Small intestine (tissue), 7 donors: ENCODE results near the gene SLC35C1. TPM values are rescaled to one million over a fixed set of nuclear protein-coding genes. Genes with fewer than 3 reads are reported as not detected.
"Not testable (repeated sequence)": the region's sequence is repeated elsewhere in the genome, so short reads cannot be mapped to it uniquely, and the experiment has no call there.

ENCODE experiments used
- DNase-seq, 2 donors: peaks; one replicate each; pipeline versions ENCODE4 v3.0.0 to v3.0.0-alpha.2; 2013
- FAIRE-seq: peaks from 2 replicates; lab custom pipeline; 2012; peaks lifted over from hg19 to GRCh38; lab: Jason Lieb, UNC
- H3K27ac ChIP-seq, 3 donors: one replicate each; pipeline ENCODE4 v1.5.1; 2013; ENCODE audit warnings: low read length in 2 of 3, mild to moderate bottlenecking in 2 of 3, control low read depth in 1 of 3, inconsistent platforms in 1 of 3, low read depth in 1 of 3, moderate library complexity in 1 of 3
- H3K27me3 ChIP-seq, 3 donors: one replicate each; pipeline ENCODE4 v1.6.1; 2013; ENCODE audit warnings: low read length in 3 of 3, inconsistent platforms in 1 of 3; ENCODE audit not compliant: control insufficient read depth in 3 of 3, insufficient read depth in 3 of 3
- H3K36me3 ChIP-seq, 3 donors: one replicate each; pipeline ENCODE4 v1.6.1; 2013; ENCODE audit warnings: low read length in 3 of 3, inconsistent platforms in 1 of 3, low read depth in 1 of 3, mild to moderate bottlenecking in 1 of 3, moderate library complexity in 1 of 3; ENCODE audit not compliant: control insufficient read depth in 3 of 3, insufficient read depth in 2 of 3
- H3K4me1 ChIP-seq, 3 donors: one replicate each; pipeline ENCODE4 v1.6.1; 2013; ENCODE audit warnings: low read length in 2 of 3, inconsistent platforms in 1 of 3, low read depth in 1 of 3, mild to moderate bottlenecking in 1 of 3, moderate library complexity in 1 of 3; ENCODE audit not compliant: control insufficient read depth in 3 of 3, insufficient read depth in 2 of 3
- H3K4me3 ChIP-seq, 3 donors: one replicate each; pipeline ENCODE4 v1.5.1; 2013; ENCODE audit warnings: low read length in 3 of 3, control low read depth in 1 of 3, inconsistent platforms in 1 of 3, low read depth in 1 of 3, mild to moderate bottlenecking in 1 of 3, moderate library complexity in 1 of 3
- H3K9me3 ChIP-seq, 2 donors: one replicate each; pipeline ENCODE4 v1.6.1; 2013; ENCODE audit warnings: low read depth in 1 of 2, low read length in 1 of 2; ENCODE audit not compliant: control insufficient read depth in 2 of 2, insufficient read depth in 1 of 2
- WGBS, 3 donors: extraction: QIAGEN DNeasy Blood & Tissue Kit; methylation state at CpG; one replicate each; pipeline ENCODE4 v1.1.7; 2013; 5-methylcytosine and 5-hydroxymethylcytosine counted together
- polyA plus RNA-seq, 4 donors: library from polyadenylated mRNA; stranded (reverse) in 3 of 4; unstranded in 1 of 4; fragments of 200-250 nt in 3 of 4; fragments of 120-200 nt in 1 of 4; gene quantifications; one replicate each; pipeline versions ENCODE4 v1.2.1 to v1.2.3, GENCODE V29; 2013
- donor health status: healthy with polysubstance abuse.
- donor health status: control.
- donor health status: control.
- donor health status: Bipolar disorder and iron deficiency.
- donor health status: healthy.

SLC35C1 gene
- polyA plus RNA-seq, 4 donors: 12.3 to 35.2 (median 23.4) TPM

GRCh38 chr11:45839204-45839603 lies 34.3 kb downstream of the SLC35C1 start:
- DNase-seq: no peak
- FAIRE-seq: no peak
- no peak overlapping the region for H3K27ac ChIP-seq
- 82 to 87% (median 85%) methylated on average over 6 of the region's 6 CpGs for WGBS, 3 donors
- H3K36me3 ChIP-seq: no peaks in the 10 kb centered on the region
- H3K9me3 ChIP-seq: no peaks in the 10 kb centered on the region
- no peaks in the 10 kb centered on the region for H3K27me3 ChIP-seq
- H3K4me3 ChIP-seq: no peak overlapping the region
- peaks cover 0 to 3% (median 0%) of the 10 kb centered on the region in 3 donors for H3K4me1 ChIP-seq

DNA sequence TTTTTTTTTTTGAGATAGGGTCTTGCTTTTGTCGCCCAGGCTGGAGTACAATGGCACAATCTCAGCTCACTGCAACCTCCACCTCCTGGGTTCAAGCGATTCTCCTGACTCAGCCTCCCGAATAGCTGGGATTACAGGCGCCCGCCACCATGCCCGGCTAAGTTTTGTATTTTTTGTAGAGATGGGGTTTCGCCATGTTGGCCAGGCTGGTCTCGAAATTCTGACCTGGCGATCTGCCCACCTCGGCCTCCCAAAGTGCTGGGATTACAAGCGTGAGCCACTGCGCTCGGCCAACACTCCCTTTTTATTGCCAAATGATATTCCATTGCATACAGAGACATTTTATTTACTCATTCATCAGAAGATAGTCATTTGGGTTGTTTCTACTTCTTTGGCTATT lies 35.3 kb downstream of the SLC35C1 start:
- H3K27ac ChIP-seq, FAIRE-seq, H3K4me3 ChIP-seq, H3K27me3 ChIP-seq, H3K9me3 ChIP-seq, H3K4me1 ChIP-seq, DNase-seq, H3K36me3 ChIP-seq: not testable (repeated sequence)
- WGBS, 3 donors: 81 to 92% (median 82%) methylated on average over 13 of the region's 13 CpGs

GRCh38 chr11:45843158-45843924 lies 38.4 kb downstream of the SLC35C1 start:
- WGBS, 3 donors: 4 to 13% (median 8%) methylated on average over 22 of the region's 22 CpGs
- FAIRE-seq (no peak), DNase-seq (peak; percentile 95 to 96)
- H3K27me3 ChIP-seq: no peaks in the 10 kb centered on the region
- no peaks in the 10 kb centered on the region for H3K36me3 ChIP-seq
- H3K4me1 ChIP-seq: peaks cover 0 to 9% (median 2%) of the 10 kb centered on the region in 3 donors
- no peaks in the 10 kb centered on the region for H3K9me3 ChIP-seq
- H3K27ac ChIP-seq: peak overlapping the region; percentile 84 to 92 (median 88)
- peak overlapping the region in 1 of 3 donors; percentile 16 for H3K4me3 ChIP-seq

- Histone ChIP-seq H3K4me3 (no peak overlapping the region), H3K27me3 (no peaks in the 10 kb centered on the region), H3K27ac (no peak overlapping the region), H3K9me3 (no peaks in the 10 kb centered on the region), H3K36me3 (no peaks in the 10 kb centered on the region), H3K4me1 (peaks cover 3 to 16% (median 12%) of the 10 kb centered on the region in 3 donors)
- DNase-seq (no peak), FAIRE-seq (no peak)
- WGBS, 3 donors: 62 to 75% (median 64%) methylated on average over 3 of the region's 3 CpGs
Measured at GRCh38 chr11:45844822-45845578, 40.1 kb downstream of the SLC35C1 start.

DNA sequence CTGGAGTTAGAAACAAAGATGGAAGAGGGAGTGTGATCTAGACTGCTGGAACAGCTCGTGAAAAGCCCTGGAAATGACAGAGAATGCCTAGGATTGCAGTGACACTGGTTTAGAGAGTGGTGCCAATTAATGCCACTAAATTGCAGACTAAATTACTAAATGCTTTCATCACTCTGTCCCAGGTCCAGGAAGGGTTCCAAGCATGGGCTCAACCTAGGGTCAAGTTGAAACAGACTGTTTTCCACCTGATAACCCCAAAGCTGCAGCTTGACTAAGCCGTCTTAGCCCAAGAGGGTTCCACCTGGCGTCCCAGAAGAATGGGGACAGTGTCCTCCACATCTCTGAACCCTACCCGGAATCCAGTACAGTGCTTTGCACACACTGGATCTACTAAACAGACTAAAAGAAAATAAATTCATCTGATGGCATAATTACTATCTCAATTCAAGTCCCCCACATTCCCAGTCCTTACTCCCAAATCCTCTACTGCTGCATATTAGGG lies 41.3 kb downstream of the SLC35C1 start:
- no peaks in the 10 kb centered on the region for H3K36me3 ChIP-seq
- H3K27me3 ChIP-seq: no peaks in the 10 kb centered on the region
- DNase-seq (no peak), FAIRE-seq (no peak)
- H3K4me3 ChIP-seq: no peak overlapping the region
- H3K9me3 ChIP-seq: no peaks in the 10 kb centered on the region
- peak overlapping the region; percentile 75 to 98 (median 80) for H3K27ac ChIP-seq
- H3K4me1 ChIP-seq: peaks cover 3 to 16% (median 12%) of the 10 kb centered on the region in 3 donors
- 76 to 80% (median 76%) methylated on average over 4 of the region's 4 CpGs for WGBS, 3 donors

DNA sequence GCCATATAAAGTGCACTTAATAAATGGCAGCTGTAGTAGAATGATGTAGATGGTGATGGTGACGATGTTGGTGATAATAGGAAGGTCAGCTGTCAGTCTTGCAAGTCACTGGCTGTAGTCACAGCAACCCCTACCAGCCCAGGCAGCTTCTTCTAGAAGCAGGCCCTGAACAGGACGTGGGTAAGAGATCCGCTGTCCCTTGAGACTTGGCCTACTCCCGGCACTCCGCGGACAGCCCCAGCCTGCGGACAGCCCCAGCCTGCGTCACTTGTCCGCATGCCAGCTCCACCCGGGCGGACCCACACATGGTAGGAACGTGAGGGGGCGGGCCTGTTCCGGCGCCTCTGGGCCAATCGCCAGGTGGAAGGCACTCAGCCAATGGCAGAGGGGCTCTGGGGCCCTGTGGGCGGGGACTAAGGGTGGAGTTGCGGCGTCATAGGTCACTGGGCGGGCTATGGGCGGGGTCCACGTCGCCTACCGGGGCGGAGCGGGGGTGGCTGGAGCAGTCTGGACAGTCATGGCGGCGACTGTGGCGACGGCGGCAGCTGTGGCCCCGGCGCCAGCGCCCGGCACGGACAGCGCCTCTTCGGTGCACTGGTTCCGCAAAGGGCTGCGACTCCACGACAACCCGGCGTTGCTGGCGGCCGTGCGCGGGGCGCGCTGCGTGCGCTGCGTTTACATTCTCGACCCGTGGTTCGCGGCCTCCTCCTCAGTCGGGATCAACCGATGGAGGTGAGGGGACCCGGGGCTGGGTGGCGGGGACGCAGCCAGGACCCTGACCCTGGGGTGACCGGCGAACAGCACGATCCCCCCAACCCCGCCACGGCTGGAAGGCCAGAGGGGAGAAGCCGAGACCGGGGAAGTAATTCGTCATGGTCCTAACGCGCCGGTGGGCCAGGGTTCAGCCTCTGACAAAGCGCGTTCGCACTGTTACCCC lies 42.3 kb downstream of the SLC35C1 start, which contains the start of gene CRY2:
Gene CRY2 (plus strand): TSS at position 502 of the 937 bp plus-strand sequence. CDS start 16 bp downstream, at position 518.
- Histone ChIP-seq H3K27ac (peak within 1 kb of the TSS; percentile 89 to 98 (median 93)), H3K27me3 (no peaks in the 10 kb centered on the region), H3K36me3 (peaks cover 0 to 2% (median 2%) of the 10 kb centered on the region in 3 donors), H3K4me3 (peak within 1 kb of the TSS; percentile 66 to 94 (median 84)), H3K4me1 (peaks cover 3 to 16% (median 12%) of the 10 kb centered on the region in 3 donors), H3K9me3 (no peaks in the 10 kb centered on the region)
- FAIRE-seq (no peak), DNase-seq (peak; percentile 98 to 99)
- 0 to 1% (median 0%) methylated on average over 55 to 75 of the region's 75 CpGs for WGBS, 3 donors

DNA sequence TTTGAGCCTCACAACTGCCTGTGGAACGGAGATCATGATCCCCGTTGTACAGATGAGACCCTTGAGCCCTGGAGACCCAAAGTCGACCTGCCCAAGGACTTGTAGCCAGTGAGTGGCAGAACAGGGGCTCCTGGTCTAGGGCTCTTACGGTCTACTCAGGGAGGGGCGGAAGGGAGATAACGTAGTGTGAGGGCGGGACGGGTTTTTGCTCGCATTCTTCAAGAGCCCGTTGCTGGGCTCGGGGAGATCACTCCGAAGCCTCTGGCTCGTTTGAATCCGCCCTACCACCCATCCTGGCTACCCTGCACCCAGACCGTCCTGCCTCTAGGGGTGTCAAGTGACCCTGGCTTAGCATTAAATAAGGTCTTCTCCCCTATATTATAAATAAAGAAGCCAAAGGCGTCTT lies 43.0 kb downstream of the SLC35C1 start:
- no peaks in the 10 kb centered on the region for H3K9me3 ChIP-seq
- H3K4me1 ChIP-seq: peaks cover 3 to 16% (median 12%) of the 10 kb centered on the region in 3 donors
- H3K4me3 ChIP-seq: peak overlapping the region; percentile 66 to 94 (median 84)
- peak overlapping the region; percentile 89 to 97 (median 93) for H3K27ac ChIP-seq
- FAIRE-seq: no peak
- H3K27me3 ChIP-seq: no peaks in the 10 kb centered on the region
- WGBS, 3 donors: 0 to 1% (median 1%) methylated on average over 16 of the region's 16 CpGs
- H3K36me3 ChIP-seq: peaks cover 0 to 5% (median 2%) of the 10 kb centered on the region in 3 donors
- DNase-seq: peak; percentile 63 to 80
